HTERT RPE-1 (cell line): ENCODE measurements around the gene AADAT.
"Not testable (repeated sequence)": the region's sequence is repeated elsewhere in the genome, so short reads cannot be mapped to it uniquely, and the experiment has no call there.

Experiments
- in situ Hi-C: fragments of 300-500 bp; cut with MboI; formaldehyde crosslinking; loops from 4 replicates; pipeline ENCODE4 v1.14.3; 2020; ENCODE audit warnings: low sequenced_read_pairs

The AADAT gene

DNA sequence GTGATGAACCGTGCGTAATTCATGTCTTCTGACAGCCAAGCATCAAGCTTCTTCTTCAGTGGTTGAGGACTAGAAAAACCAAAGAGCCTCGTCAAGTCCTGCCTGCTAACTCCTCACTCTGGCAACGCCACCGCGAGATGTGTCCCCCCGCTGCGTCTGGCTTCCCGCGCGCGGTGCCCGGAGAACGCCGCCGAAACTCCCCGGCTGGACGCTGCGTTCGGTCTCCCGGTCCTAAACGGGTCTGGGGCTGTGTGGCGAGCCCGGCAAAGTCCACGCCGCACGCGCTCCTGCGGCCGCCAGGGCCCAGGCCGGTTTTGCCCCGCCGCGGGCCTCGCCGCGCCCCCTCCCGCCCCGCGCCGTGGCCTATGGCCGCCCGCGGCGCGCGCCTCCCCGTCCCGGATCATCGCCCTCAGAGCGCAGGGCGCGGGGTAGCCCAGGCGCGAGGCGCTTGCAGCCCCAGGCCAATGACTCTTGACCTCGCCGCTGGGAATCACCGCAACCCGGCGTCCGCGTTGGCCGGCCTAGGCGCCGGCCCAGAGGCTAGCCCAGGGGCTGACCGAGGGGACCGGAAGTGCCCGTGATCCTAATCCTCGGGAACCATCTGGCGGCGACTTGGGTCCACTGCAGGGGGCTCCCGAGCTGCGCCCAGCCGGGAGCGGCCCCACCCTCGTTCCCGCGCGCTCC is at the start of gene AADAT:
Gene AADAT, minus strand, starts transcription at position 289 of the 684 bp plus-strand sequence. Its CDS starts 266 bp downstream, at position 23.
- in situ Hi-C loops, result no loop called here

DNA sequence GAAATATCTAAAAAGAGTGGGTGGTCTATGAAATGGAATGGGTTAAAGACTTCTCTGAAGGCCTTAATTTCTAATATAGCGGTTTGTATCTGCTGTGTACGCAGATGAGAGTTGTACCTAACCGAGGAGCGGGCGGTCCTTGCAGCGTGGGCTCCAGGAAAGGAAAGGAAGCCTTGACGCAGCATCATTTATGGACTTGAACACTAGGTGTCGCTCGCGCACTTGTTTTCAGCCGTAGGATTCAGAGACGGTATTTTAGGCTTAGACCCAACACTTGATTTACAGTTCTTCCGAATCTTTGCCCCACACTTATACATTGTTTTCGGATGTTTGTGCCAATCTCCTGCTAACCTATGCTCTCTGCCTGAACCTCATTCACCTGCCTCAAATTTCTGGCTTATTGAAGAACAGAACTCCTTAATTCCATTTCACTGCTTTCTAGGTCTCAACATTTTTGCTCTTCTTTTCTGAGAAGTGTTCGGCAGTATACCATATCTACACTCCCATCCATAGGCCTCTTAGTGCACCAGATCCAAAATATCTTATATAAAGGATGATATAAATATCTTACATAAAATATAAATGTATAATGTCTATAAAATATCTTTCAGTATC is 48.9 kb upstream of the AADAT start:
- in situ Hi-C loops, result no loop called here

DNA sequence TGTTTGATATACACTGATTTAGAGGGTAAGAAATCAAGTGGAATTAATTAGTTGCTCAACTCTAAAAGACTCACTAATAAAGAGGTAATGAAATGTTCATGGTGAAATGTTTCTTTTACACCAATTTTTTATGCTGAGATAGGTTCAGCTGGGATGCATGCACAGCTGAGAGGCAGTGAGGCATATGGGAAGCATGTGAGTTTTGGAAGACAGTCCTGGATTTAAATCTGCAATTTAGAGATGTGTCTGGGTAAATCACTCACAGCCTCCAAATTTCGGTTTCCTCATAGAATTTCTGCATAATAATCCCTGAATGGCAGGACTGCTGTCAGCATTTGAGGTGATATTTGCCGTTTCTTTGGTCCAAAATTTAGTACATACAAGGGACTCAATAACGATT is 48.2 kb upstream of the AADAT start:
- in situ Hi-C loops, result no loop called here

DNA sequence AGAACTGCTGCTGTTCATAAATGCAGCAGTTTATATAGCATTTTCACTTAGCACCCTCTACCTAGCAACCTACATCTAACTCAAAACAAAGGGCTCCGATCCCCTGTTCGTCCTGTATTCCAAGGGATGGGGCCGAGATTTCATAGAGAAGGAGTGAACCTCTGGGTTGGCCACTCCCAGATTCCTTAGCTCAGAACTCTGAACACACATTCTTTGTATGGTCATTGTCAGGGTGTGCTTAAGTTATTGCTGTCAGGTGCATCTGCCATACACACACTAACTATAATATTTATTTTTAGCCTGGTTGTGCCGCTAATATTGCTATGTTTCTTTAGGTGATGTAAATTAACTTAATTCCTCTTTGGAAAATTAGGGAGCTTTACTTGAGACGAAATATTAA is 47.7 kb upstream of the AADAT start:
- in situ Hi-C loops, result no loop called here

DNA sequence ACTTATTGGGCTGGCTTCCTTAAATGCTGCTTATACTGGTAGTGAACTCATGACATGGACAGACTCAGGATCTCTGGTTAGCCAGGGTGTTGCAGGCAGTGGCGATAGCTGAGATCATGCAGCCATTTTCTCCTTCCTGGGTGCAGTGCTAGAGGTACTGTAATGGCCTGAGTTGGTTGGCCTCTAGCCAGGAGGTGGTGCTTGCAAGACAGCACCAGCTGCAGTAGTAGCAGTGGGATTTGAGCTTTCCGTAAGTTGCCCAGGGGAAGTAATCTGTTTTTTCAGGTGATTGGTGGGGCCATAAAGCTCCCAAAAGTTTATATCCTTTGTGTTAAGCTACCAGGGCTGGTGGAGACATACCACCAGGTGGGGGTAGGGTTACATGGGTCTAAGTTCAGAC is 45.1 kb upstream of the AADAT start:
- in situ Hi-C loops, result no loop called here

DNA sequence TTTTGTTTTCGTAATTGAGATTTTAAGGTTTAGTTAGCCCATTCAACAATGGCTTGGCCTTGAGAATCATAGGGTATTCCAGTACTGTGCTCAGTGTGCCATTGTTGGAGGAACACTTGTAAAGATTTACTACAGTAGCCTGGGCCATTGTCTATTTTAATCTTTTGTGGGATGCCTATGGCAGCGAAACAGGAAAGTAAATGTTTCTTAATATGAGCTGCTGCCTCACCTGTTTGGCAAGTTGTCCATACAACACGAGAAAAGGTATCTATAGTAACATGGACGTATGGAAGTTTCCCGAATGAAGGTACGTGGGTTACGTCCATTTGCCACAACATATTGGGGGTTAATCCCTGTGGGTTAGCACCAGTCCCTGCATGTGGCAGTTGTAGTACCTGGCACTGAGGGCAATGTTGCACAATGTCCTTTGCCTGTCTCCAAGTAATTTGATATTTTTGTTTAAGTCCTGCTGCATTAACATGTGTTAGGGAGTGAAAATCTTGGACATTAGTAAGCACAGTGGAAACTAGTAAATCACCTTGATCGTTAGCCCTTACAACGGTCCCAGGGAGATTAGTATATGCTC is 38.6 kb upstream of the AADAT start:
- in situ Hi-C loops, result no loop called here

DNA sequence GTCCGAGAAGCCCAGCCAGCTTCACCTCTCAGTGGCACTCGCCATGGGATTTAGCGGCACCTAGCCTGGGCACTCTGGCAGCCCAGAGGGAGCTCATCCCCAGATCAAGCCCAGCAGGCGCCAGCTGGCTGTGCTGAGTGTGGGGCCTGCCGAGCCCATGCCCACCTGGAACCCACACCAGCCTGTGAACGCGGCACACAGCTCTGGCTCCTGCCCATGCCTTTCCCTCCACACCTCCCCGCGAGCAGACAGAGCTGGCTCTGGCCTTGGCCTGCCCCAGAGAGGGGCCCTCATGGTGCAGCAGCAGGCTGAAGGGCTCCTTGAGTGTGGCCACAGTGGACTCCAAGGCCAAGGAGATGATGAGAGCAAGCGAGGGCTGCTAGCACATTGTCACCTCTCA is 38.0 kb upstream of the AADAT start:
- in situ Hi-C loops, result no loop called here

DNA sequence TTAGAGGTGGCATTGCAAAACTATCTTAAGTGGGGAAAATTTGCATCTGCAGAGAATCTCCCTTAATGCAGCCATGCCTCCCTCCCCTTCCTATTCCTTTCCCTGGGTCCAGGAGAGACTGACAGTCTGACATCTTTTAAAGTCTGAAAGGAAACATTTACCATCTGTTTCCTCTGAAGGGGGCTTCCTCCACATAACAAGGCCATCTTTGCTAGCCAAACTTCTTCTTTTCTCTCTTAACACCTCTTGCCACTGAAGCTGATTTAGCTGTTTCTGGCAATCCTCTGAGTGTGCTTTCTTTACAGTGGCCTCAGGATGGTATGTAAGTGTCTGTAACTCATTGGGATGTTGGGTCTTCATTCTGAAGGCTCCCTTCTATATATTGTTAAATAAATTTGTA is 34.6 kb upstream of the AADAT start:
- in situ Hi-C loops, result no loop called here

DNA sequence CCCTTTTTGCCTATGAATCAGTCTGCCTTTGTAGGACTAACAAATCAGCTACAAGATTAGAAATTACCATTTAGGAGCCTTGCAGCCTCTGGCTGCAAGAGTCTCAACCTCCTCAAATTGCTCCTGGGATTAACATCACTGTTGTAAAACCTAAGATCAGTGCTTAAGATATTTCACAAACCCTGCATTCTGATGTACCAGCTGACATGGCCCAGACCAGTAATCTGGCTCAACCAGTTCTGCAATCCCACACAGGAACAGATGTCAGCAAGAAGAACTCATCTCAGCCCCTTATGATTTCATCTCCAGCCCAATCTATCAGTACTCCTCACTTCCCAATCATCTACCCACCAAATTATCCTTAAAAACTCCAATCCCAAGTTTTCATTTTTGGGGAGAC is 32.5 kb upstream of the AADAT start:
- in situ Hi-C loops, result no loop called here

DNA sequence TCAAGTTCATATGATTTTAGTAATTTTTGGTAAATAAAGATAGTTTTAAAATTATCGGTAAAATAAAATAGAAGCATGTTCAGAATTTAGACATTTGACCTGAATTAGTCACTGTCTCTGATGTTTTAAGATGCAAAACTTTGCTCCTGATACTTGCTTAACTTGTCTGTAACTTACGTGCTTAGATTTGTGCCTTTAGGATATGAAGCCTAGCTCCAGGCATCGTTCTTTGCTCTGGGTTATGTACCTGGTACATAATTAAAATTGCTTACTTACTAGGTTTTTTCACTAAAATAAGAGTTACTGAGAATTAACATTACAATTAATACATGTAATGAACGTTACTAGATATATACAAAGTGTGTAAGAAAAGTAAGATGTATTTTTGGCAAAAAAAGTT is 24.9 kb upstream of the AADAT start:
- in situ Hi-C loops, result no loop called here

DNA sequence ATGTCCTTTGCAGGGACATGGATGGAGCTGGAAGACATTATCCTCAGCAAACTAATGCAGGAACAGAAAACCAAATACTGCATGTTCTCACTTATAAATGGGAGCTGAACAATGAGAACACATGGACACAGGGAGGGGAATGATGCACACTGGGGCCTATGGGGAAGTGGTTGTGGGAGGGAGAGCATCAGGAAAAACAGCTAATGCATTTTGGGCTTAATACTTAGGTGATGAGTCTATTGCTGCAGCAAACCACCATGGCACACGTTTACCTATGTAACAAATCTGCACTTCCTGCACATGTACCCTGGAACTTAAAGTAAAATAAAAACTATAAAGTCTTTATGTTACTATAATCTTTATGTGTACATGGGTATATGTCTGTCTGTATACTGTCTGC is 24.4 kb upstream of the AADAT start:
- in situ Hi-C loops, result not testable (repeated sequence)

DNA sequence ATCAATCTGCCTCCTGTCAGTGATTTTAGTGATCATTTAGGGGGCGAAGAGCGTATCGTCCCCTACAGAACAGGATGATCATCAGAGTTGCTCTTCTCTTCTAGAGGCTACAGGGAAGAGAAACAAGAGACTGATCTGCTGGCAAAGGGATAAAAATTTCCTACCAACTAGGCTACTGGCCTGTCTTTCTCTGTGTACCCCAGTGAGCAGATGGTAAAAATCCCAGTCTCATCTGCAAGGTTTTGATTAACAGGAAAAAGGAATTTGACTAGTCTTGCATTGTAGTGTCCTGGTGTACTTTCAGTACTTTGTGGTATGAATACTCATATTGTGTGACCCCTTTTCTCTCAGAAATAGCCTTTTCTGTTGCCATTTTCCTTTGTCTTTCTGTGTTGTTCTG is 21.8 kb upstream of the AADAT start:
- in situ Hi-C loops, result no loop called here

DNA sequence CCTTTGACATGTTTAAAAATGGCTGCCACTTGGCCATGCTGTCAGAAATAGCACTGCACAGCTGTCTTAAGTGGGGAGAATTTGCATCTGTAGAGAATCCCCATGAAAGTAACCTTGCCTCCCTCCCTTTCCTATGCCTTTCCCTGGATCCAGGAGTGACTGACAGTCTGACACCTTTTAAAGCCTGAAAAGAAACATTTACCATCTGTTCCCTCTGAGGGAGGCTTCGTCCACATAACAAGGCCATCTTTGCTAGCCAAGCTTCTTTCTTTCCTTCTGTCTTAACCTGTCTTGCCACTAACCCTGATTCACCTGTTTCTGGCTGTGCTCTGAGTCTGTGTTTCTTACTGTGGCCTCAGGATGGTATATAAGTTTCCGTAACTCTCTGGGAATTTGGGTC is 21.3 kb upstream of the AADAT start:
- in situ Hi-C loops, result no loop called here

DNA sequence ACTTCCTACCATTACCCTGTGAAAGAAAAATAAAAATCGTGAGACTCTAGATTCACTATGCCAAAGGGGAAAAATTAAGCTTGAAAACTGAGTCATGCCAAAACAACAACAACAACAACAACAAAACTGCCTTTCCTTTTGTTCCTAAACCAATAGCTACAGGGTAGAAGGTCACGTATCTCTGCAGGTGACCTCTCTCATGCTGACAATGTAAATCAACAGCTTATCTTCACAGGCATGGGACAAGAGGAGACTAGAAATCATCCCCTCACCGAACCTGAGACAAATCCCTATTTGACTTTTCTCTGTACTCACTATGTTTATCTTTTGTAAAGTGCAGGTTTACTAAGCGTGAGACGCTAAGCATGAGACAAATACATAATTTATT is 20.5 kb upstream of the AADAT start:
- in situ Hi-C loops, result no loop called here

DNA sequence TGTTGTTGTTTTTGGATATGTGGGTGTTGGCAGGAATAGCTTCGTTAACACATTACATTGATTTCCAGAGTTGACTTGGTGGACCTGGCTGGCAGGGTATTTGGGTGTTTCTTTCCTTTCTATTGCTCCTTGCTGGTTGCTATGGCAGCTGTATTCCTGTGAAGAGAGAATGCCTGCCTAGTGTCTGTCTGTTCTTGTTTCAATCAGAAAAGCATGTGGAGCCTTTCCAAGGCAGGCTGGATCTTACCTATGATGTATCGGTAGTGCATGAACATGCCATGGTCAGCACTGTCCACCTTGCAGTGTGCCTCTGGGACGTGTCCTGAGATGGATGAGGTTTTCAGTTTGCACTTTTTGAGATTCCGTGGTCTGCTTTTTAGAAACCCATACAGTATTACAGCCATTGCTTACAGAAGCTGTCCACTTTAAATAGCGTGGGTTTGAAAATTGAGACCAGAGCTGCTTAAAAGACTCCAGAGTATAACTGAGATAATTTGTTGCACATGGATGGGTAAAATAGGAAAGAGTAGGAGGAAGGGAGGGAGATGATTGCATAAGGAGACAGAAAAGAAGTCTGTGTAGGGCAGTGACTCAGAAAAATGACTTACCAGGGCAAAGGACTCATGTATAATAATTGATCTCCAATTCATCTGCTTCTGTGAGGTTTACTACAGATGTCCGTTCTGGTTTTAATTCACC is 20.0 kb upstream of the AADAT start:
- in situ Hi-C loops, result no loop called here

DNA sequence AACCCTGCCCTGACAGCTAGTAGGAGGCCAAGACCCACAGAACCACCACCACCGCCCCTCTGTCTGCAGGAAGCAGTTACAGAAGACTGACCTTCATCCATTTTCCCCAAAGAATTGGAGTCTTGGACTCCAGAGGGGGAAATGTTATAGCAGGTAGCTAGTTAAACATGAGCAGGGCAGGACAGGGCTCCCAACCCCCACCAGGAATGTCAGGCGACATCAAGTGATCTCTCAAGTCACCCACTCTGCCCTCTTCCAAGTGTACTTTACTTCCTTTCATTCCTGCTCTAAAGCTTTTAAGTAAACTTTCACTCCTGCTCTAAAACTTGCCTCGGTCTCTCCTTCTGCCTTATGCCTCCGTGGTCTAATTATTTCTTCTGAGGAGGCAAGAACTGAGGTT is 17.1 kb upstream of the AADAT start:
- in situ Hi-C loops, result no loop called here

DNA sequence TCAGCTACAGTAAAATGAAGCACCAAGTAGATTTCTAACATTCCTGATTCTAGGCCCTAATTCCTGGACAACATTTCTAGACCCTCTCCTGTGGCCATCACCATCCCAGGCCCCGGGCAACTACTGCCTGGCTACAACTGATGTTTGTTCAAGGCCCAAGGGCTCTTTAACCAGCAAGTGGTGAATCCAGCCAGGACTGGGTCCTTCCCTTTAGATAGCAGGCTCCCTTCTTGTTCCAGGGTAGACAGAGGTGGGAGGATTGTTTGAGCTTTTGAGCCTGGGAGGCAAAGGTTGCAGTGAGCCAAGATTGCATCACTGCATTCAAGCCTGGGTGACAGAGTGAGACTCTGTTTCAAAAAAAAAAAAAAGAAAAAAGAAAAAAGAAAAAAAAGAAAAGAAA is 12.7 kb upstream of the AADAT start:
- in situ Hi-C loops, result no loop called here

DNA sequence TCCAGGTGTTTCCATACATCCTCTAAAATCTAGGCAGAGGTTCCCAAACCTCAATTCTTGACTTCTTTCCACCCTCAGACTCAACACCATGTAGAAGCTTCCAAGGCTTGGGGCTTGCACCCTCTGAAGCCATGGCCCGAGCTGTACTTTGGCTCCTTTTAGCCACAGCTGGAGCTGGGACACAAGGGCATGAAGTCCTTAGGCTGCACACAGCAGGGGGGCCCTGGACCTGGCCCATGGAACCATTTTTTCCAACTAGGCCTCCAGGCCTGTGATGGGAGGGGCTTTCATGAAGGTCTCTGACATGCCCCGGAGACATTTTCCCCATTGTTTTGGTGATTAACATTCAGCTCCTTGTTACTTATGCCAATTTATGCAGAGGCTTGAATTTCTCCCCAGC is 8.4 kb upstream of the AADAT start:
- in situ Hi-C loops, result not testable (repeated sequence)

DNA sequence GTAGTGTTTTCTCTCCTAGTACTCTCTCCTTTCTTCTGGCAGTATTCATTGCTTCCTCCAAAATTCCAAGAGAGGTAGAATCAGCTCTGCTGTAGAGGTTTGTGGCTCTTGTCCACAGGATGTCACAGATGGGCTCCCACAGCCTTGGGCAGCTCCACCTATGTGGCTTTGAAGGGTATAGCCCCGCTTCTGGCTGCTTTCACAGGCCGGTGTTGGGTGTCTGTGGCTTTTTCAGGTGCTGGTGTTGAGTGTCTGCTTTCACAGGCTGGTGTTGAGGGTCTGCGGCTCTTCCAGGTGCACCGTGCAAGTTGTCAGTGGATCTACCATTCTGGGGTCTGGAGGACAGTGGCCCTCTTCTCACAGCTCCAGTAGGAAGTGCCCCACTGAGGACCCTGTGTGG is 7.9 kb upstream of the AADAT start:
- in situ Hi-C loops, result no loop called here

DNA sequence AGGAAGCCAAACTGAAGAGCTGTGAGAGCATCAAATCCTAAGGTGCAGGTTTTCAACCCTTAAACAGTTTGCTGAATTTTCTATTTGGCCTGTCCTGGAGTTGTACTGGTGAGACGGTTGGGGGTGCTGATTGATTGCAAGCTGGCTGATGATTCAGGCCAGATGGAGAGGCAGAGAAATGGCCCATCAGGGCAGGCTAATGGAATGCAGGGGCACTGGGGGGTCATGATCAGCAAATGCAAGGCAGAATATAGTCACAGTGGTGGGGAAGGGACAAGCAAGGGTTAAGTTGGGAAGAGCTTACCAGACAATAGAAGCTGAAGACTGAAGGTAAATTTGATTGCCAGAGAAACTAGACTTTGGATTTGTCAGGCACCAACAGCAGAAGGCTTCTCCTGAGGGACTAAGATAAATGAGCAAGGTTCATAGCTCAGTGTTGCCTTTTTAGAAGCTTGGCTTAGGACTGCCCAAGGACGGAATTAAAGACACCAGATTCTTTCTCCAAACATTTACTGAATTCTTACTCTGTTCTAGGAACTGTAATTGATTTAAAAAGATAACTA is 4.3 kb upstream of the AADAT start:
- in situ Hi-C loops, result no loop called here

DNA sequence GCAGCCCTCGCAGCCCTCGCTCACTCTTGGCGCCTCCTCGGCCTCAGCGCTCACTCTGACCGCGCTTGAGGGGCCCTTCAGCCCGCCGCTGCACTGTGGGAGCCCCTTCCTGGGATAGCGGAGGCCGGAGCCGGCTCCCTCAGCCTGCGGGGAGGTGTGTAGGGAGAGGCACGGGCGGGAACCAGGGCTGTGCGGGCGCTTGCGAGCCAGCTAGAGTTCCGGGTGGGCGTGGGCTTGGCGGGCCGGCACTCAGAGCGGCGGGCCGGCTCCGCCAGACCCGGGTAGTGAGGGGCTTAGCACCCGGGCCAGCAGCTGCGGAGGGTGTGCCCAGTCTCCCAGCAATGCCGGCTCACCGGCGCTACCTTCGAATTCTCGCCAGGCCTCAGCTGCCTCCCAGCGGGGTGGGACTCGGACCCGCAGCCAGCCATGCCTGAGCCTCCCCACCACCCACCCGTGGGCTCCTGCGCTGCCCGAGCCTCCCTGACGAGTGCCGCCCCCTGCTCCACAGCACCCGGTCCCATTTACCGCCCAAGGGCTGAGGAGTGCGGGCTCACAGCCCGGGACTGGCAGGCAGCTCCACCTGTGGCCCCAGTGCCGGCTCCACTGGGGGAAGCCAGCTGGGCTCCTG is 1.4 kb upstream of the AADAT start:
- in situ Hi-C loops, result no loop called here
